ENCODE measurements around the gene HNRNPA0.
"Not testable (repeated sequence)": the region's sequence is repeated elsewhere in the genome, so short reads cannot be mapped to it uniquely, and the experiment has no call there.

HNRNPA0 gene

GRCh38 chr5:137778772-137779564, 24.8 kb upstream of the HNRNPA0 start:
- in situ Hi-C loops (cut with HindIII; ENCODE audit: low pct_ligation_motif_present, low sequenced_read_pairs): no loop called here
- TF ChIP-seq CTCF (IDR thresholded peaks at IDR 0.05; ENCODE audit: low read depth, low read length, missing control alignments): peak; percentile 71
- no peak for DNase-seq
- H3K27me3 ChIP-seq (replicated peaks): no peaks in the 10 kb centered on the region
- no peaks in the 10 kb centered on the region for H3K36me3 ChIP-seq (replicated peaks)
- no peak overlapping the region for H3K27ac ChIP-seq
- no peak overlapping the region for H3K4me3 ChIP-seq (ENCODE audit: low read depth, low read length)

GRCh38 chr5:137767937-137768336, 13.8 kb upstream of the HNRNPA0 start:
- in situ Hi-C loops (cut with HindIII; ENCODE audit: low pct_ligation_motif_present, low sequenced_read_pairs); H3K27ac ChIP-seq; H3K27me3 ChIP-seq (replicated peaks); DNase-seq; H3K36me3 ChIP-seq (replicated peaks); H3K4me3 ChIP-seq (ENCODE audit: low read depth, low read length): not testable (repeated sequence)

GRCh38 chr5:137761566-137761965, 7.4 kb upstream of the HNRNPA0 start:
- Histone ChIP-seq H3K4me3 (ENCODE audit: low read depth, low read length) (no peak overlapping the region), H3K27ac (no peak overlapping the region), H3K36me3 (replicated peaks) (no peaks in the 10 kb centered on the region), H3K27me3 (replicated peaks) (no peaks in the 10 kb centered on the region)
- TF ChIP-seq CTCF (IDR thresholded peaks at IDR 0.05; ENCODE audit: low read depth, low read length, missing control alignments): no peak
- no peak for DNase-seq
- in situ Hi-C loops (cut with HindIII; ENCODE audit: low pct_ligation_motif_present, low sequenced_read_pairs): no loop called here

DNA sequence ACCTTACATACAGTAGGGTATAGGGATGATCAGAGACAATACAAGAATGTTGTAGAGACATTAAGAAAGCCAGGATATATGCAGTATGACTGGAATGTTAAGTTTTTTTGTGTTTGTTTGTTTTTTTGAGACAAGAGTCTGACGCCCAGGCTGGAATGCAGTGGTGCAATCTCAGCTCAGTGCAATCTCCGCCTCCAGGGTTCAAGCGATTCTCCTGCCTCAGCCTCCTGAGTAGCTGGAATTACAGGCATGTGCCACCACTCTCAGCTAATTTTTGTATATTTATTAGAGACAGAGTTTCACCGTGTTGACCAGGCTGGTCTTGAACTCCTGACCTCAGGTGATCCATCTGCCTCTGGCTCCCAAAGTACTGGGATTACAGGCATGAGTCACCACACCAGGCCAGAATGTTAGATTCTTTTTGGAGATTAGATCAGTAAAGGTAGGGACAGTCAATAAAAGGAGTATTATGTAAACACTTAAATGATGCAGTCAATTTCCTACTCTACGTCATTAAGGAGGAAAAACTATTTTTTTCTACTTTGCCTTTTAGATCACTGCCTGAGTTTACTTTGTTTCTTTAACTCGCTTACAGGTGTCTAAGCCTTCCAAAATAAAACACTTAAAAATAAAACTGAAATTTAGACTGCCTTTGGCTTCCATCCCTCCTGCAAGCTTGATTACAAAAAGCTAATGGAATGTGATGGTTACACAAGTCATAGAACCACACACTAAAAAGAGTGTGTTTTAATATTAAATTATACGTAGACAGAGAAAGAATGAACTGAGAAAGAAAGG, 6.8 kb upstream of the HNRNPA0 start:
- no peaks in the 10 kb centered on the region for H3K27me3 ChIP-seq (replicated peaks)
- no peak overlapping the region for H3K27ac ChIP-seq
- no peak for TF ChIP-seq CTCF (IDR thresholded peaks at IDR 0.05; ENCODE audit: low read depth, low read length, missing control alignments)
- no peaks in the 10 kb centered on the region for H3K36me3 ChIP-seq (replicated peaks)
- DNase-seq: no peak
- in situ Hi-C loops (cut with HindIII; ENCODE audit: low pct_ligation_motif_present, low sequenced_read_pairs): no loop called here
- no peak overlapping the region for H3K4me3 ChIP-seq (ENCODE audit: low read depth, low read length)

DNA sequence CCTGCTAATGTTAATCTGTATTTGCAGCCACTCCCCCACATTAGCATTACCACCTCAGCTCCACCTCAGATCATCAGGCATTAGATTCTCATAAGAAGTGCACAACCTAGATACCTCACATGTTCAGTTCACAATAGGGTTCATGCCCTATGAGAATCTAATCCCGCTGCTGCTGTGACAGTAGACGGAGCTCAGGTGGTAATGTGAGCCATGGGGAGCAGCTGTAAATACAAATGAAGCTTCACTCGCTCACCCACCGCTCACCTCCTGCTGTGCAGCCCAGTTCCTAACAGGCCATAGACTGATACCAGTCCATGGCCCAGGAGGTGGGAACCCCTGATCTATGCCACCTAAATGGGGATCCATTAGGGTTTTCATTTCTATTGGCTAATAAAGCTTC, 6.1 kb upstream of the HNRNPA0 start:
- no peak for TF ChIP-seq CTCF (IDR thresholded peaks at IDR 0.05; ENCODE audit: low read depth, low read length, missing control alignments)
- Histone ChIP-seq H3K27ac (no peak overlapping the region), H3K36me3 (replicated peaks) (no peaks in the 10 kb centered on the region), H3K4me3 (ENCODE audit: low read depth, low read length) (no peak overlapping the region), H3K27me3 (replicated peaks) (no peaks in the 10 kb centered on the region)
- no peak for DNase-seq
- in situ Hi-C loops (cut with HindIII; ENCODE audit: low pct_ligation_motif_present, low sequenced_read_pairs): no loop called here

DNA sequence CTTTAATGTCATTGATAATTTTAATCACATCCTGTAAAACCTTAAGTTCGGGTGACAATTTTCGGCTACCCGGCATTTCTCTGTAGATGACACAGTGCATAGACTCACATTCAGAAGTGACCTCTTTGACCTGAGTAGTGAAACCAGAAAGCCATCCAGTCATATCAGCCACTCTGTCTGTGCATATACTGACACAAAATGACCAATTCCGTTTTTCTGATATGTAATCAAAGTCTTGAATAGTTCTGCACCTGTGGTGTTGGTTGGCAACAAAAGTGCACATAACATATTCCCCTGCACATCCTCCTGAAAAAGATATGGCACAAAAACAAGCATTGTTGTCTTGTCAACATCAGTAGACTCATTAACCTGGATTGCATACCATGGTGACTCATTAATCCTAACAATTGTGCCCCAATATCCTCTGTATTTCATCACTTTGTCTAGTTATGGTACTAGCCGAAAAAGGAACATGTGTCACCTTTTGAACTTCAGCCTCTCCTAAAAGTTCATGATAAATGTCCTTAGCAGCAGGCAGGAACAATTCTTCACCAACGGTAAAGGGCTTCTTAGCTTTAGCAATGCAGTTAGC, 4.6 kb upstream of the HNRNPA0 start:
- Histone ChIP-seq H3K36me3 (replicated peaks) (no peaks in the 10 kb centered on the region), H3K27ac (no peak overlapping the region), H3K27me3 (replicated peaks) (no peaks in the 10 kb centered on the region), H3K4me3 (ENCODE audit: low read depth, low read length) (no peak overlapping the region)
- no peak for TF ChIP-seq CTCF (IDR thresholded peaks at IDR 0.05; ENCODE audit: low read depth, low read length, missing control alignments)
- in situ Hi-C loops (cut with HindIII; ENCODE audit: low pct_ligation_motif_present, low sequenced_read_pairs): no loop called here
- no peak for DNase-seq

All from brain microvascular endothelial cell (primary cell).